NCI-H82 (cell line): ENCODE measurements around the gene KDM6A.
"Not testable (repeated sequence)": the region's sequence is repeated elsewhere in the genome, so short reads cannot be mapped to it uniquely, and the experiment has no call there.

Experiments used
- DNase-seq: peaks from one replicate; lab custom pipeline; 2025; lab: John Stamatoyannopoulos, UW

KDM6A gene

GRCh38 chrX:44872821-44873414 is at the start of gene KDM6A:
KDM6A (plus strand) TSS chrX:44873188; CDS start chrX:44873552, 364 bp downstream.
- DNase-seq, result peak; percentile 97

- DNase-seq, result not testable (repeated sequence)
Observed at GRCh38 chrX:44823193-44823592, 49.8 kb upstream of the KDM6A start.

DNA sequence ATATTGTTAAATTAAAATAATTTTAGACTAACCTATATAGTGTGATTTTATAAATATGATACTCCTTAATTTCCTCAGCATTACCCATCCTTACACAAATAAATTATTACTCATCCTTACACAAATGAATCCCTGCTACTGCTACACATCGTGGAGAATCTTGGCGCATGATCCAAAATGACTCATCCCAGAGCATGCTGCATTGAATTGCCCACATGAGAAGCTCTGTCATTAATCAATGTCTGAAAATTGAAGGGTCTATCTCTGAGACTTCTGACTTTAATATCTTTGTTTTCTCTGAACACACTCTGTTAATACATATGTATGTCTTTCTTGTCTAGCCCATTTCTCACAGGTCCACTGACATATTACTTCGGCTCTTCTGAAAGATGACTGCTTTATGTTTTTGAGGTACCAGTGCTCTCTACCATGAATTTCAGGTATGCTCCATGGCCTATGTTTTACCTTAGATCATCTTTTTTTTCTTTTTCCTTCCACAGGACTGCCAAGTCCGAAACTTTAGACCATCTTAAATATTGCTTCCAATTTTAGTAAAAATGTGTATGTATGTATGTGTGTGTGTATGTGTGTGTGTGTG is 44.9 kb upstream of the KDM6A start:
- no peak for DNase-seq

DNA sequence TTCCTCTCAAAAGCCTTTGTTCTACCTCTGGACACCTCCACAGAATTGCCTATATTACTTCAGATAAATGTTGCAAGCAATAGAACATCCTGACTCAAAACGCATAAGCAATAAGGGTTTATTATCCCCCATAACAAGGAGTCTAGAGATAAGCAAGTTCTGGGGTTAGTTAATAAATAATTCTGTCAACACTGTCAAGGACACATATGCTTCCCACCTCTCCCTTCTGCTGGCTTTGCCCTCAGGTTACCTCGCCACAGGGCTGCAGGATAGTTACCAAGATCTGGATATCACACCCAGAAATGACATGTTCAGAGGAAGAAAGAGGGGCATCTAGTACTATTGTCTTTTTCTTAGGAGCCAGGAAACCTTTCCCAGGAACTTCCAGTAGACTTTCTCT is 43.2 kb upstream of the KDM6A start:
- DNase-seq, result no peak

- DNase-seq, result no peak
Observed at GRCh38 chrX:44842550-44843317, 30.3 kb upstream of the KDM6A start.

- no peak for DNase-seq
Observed at GRCh38 chrX:44843318-44843702, 29.7 kb upstream of the KDM6A start.

DNA sequence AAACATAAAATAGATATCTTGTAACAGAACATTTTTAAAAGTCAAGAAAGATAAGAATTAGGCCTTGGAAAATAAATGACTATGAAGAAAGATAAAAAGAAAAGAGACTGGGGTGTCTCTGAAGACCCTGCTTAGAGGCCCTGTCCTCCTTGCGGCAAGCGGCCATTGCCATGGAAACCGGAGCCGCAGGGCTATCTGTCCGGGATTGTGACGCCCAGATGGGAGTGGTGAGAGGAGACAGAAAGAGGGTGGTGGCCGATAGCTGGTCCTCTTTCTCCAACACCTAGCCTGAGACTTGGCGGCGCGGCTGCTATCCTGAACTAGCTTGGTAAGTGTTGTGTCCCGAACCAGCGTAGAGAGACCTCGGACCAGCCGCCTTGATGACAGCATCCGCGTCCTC is 29.2 kb upstream of the KDM6A start, which contains the start of gene DUSP21:
Gene DUSP21 (plus strand): TSS at position 269 of the 400 bp plus-strand sequence. CDS start 112 bp downstream, at position 381.
- DNase-seq, result no peak

DNA sequence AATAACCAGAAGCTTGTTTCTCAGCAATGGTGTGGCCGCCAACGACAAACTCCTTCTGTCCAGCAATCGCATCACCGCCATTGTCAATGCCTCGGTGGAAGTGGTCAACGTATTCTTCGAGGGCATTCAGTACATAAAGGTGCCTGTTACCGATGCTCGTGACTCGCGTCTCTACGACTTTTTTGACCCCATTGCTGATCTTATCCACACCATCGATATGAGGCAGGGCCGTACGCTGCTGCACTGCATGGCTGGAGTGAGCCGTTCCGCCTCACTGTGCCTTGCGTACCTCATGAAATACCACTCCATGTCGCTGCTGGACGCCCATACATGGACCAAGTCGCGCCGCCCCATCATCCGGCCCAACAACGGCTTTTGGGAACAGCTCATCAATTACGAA is 28.8 kb upstream of the KDM6A start:
- no peak for DNase-seq

DNA sequence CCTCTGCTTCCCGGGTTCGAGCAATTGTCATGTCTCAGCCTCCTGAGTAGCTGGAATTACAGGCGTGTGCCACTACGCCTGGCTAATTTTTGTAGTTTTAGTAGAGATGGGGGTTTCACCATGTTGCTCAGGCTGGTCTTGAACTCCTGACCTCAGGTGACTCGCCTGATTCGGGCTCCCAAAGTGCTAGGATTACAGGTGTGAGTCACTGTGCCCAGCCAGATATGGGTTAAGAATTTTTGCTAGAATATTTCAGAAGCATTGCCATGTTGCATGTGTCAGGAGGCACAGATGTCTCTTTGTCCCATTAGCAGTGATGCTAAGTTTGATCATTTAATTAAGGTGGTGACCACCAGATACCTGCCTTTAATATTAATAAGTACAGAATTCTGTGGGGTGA is 22.1 kb upstream of the KDM6A start:
- DNase-seq, result not testable (repeated sequence)

DNA sequence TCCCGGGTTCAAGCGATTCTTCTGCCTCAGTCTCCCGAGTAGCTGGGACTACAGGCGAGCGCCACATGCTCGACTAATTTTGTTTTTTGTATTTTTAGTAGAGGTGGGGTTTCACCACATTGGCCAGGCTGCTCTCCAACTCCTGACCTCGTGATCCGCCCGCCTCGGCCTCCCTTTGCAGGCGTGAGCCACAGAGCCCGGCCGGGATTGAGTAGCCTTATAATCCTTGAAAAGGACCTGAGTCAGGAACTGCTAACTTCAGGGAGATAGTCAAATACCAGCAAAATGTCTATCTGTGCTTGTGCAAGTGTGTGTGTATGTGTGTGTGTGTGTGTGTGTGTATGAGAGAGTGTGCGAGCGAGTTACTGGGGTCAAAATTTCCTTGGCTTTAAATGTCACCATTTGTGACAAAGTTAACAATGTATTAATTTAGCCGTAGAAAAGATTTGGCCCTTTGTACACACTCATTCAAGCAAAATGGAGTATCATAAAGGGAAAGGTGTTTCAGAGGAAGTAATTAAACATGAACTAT is 1.8 kb upstream of the KDM6A start:
- DNase-seq, result peak; percentile 4

DNA sequence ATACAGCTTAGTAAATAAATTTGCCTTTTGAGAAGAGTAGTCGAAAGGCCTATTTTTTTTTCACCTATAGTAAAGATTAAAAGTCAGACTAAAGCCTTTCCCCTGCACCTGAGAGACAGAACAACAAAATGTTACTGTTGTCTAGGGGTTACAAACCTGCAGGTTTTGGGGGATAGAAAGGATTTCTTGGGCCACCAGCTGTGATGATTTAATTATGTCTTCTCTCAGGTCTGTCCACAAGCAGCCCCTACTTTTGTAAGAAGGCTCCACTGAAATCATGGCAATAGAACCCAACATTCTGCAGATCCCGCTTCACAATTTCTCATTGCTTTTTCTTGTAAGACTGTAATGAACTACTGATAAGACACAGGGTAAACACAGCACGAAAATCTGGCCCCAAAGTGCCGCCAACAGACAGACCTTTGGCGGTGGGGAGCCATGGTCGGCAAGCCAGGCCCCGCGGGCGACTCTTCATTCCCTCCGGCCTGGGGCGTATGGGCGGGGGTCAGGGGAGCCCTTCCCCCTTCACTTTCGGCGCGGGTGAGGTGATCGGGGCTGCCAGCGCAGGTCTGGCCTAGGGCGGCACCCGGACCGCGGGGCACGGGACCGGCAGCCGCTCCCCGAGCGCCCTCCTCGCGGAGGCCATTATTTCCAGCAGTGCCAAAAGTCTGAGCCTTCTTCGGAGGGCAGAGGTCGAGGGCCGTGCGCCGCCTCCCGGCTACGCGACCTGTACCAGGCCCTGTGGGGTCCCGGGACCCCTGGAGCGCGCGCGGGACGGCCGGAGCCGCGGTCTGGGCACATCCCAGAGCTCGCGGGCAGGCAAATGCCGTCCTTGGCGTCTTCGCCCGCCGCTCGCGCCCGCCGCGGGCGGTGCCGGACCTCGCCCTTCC is 812 bp upstream of the KDM6A start:
- DNase-seq, result peak; percentile 61

GRCh38 chrX:44873415-44874276 is 658 bp downstream of the KDM6A start:
- DNase-seq, result peak; percentile 35

- peak; percentile 66 for DNase-seq
Observed at GRCh38 chrX:44874420-44875184, 1.6 kb downstream of the KDM6A start.

DNA sequence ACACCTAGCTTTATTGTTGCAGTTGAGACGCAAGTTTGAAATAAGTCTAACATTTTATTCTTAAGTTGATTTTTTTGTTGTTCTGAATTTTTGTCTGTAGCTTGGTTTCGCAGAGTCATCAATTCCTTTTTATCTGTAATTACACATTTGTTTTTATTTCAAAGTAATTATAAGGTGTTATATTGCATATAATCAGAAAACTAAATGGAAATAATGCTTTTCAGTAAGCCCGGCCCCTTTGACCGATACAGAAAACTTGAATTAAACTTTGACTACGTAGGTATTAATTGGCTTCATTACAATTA is 2.1 kb downstream of the KDM6A start:
- no peak for DNase-seq

- no peak for DNase-seq
Observed at GRCh38 chrX:44876086-44876485, 3.1 kb downstream of the KDM6A start.

- no peak for DNase-seq
Observed at GRCh38 chrX:44876767-44877166, 3.8 kb downstream of the KDM6A start.

DNA sequence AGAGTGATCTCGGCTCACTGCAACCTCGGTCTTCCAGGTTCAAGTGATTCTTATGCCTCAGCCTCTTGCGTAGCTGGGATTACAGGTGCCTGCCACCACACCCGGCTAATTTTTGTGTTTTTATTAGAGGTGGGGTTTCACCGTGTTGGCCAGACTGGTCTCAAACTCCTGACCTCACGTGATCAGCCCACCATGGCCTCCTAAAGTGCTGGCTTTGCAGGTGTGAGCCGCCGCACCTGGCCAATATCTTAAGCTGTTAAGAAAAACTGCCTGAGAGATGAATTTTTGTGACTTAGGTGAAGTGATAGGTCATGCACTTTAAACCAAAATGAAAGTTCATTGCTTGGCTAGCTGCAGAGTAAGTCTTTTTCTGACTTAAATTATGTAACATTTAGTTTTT is 5.8 kb downstream of the KDM6A start:
- no peak for DNase-seq

DNA sequence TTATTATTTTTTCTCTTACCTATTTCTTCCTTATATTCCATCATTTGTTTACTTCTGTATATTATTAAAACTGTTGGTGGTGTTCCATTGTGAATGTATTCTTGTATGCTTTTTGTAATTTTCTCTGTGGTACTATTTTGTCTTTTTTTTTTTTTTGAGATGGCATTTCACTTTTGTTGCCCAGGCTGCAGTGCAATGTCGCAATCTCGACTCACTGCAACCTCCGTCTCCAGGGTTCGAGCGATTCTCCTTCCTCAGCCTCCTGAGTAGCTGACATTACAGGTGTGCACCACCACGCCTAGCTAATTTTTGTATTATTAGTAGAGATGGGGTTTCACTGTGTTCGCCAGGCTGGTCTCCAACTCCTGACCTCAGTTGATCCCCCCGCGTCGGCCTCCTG is 8.6 kb downstream of the KDM6A start:
- DNase-seq, result no peak

- no peak for DNase-seq
Observed at GRCh38 chrX:44882635-44883034, 9.6 kb downstream of the KDM6A start.

GRCh38 chrX:44884944-44885343 is 12.0 kb downstream of the KDM6A start:
- DNase-seq, result no peak
